Hepatic stellate cell (primary cell): ENCODE results near the gene KCNN3.

Experiments used
- DNase-seq: peaks from one replicate; pipeline ENCODE4 v3.0.0; 2011; ENCODE audit warnings: low spot score

Gene KCNN3

DNA sequence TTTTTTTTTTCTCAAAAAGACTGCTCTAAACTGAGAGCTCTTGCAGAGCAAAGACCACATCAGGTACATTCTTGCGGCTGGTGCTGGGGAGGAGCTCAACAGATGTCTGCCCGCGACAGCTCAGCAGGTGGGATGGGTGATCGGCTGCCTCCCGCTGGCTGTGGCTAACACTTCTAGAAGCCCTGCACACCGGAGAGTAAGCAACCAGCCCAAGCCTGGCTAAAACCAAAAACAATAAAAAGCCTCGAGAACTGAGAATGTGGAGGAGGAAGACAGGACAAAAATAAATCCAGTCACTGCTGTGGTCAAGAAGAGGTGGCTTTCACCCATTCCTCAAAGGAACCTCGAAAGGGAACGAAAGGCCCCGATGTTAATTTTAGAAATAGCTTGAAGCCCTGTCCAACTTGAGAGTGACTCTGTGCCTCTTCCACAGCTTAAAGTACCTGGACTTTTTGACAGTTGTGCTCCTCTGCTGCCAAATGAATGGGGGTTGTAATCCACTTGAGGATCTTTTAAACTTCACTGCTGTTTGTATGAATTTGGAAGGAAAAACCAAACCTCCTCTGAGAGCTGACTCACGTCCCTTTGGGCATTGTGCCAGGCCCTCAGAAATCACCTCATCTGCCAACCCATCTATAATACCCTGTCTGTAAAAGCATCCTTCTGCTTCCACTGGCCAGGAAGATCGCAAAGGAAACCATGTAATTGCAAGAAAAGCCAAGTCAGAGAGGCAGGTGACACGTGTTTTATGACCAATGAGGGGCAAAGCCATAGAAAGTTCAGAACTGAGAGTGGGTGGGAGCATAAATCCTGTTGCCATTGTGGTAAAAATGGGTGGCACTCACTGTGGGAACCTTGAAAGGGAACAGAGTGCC is 78.6 kb downstream of the KCNN3 start:
- no peak for DNase-seq

DNA sequence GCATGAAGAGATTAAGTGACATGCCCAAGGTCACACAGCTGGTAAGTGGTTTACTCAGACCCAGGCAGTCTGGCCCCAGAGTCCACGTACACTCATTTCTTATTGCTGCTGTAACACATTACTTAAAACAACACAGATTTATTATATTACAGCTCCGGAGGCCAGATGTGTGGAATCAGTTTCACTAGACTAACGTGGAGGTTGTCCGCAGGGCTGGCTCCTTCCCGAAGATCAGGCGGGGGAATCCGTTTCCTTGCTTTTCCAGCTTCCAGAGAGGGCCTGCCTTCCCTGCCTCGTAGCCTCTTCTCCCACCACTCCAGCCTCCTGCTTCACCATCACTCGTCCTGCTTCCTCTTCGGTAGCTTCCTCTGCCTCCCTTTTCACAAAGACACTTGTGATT is 81.2 kb downstream of the KCNN3 start:
- no peak for DNase-seq

DNA sequence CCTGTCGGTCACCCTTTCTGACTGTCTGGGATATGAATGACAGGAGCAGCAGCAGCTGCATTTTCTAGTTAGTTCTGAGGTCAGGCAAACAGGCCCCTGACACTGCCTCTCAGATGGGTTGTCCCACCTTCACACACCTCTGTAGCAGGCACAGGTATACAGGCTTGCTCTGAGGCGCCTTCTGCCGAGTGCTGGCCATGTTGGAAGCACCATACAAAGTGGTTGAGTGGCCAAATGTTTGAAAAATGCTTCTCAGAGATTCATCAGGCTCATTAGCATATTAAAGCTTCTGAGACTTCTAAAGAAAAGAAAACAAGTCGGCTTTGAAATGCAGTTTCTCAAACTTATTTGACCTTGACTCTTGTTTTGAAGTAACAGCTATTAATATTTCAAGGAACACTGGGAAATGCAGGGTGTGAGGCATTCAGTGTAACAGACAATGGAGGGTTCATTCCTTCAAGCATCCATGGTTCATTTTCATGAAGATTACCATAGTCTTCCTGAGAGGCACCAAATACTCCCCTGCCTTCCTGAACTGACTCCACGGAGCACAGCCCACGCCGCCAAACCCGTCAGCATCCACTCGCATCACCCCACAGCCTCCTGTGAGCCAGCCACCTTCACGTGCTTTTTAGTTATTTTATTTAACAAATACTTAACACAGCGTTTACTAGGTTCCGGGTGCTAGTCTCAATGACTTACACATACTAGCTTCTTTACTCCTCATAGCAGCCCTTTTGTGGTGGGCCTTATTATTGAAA is 81.8 kb downstream of the KCNN3 start:
- DNase-seq, result no peak

DNA sequence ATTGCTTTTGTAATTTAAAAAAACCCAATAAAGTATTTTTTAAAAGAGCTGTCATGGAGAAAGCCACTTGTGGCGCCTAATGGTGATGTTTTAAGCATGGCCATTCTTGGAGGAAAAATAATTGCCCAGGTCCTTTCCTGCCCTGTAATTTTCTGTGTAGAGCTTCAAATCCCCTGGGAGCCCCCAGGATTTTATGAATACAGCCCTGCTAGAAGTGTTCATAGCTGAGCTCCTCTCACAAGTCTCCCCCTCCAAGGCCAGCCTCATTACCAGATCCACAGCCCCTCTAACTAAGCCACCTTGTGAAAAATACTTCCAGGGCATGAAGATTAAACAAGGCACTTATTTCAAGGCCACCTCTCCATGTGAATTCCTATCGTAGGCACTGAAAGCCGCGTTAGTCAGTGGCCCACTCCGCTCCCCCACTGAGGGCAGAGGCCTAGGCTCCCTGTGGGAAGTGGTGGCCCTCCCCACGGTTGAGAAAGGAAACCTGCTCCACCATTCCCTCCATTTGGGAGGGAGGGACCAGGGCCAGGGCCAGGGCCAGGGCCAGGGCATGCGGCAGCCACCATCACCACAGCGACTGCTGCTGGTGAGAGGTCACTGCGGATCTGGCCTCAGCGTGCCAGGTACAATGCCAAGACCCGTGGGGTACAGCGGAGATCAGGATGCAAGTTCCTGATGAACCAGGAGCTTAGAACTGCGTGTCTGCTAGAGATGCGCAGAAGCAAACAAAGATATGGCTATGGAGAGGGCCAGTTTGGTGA is 83.1 kb downstream of the KCNN3 start:
- DNase-seq, result no peak

DNA sequence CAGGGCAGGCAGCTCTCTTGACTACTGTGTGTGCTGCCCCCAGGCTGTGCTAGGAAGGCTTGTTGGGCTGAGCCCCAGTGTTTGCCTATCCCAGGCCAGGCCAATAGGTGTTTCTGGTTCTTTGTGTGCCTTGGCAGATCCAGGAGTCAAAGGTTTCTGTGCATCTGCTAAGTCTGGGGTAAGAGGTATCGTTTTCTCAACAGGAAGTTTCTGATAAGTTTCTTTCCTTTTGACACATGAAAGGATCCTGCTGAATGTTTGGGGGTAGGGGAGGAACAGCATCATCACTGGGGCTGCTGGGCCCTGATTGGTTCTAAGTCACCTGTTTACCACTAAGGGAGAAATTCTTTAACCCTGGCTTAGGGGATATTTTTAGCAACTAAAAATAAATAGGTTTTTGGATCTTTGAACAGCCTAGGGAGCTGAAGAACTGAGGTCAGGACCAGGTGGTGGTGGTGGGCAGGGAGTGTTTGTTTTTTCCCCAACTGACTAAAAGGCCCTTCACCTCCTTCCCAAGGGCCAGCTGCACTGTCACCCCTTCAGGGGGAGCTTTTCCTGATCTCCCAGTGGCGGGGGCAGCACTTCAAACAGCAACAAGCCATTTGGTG is 85.1 kb downstream of the KCNN3 start:
- no peak for DNase-seq

DNA sequence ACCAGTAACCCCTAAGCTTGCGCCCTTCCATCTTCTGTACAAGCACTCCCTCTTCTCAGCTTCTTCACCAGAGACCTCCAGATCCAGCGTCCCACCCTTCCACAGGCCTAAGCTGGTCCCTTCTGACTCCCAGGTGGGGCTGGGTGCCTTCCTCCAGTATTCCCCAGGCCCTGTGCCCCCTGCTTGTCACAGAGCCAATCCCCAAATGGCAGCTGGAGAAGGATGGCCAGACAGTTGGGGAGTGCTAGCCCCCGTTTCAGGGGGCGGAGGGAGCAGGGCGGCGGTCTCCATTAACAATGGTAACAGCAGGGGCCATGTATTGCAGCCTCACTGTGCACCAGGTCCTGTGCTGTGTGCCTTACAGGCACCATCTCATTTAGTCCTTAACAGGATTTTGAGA is 85.7 kb downstream of the KCNN3 start:
- no peak for DNase-seq

DNA sequence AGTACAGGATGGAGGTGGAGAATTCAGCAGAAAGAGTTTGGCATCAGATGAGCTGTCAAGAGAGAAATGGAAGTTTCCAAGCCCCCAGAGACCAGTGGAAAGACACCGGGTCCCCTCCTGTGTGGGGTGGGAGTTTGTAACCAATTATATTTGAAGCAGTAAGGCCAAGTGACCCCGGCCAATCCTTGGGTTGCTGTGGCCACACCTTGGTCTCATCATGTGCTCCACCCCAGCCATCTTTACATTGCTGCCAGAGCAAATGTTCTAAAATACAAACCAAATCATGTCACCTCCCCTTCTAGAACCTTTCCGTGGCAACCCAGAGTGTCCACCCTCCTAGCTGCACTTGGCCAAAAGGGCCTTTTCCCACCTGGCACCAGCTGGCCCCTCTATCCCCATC is 86.1 kb downstream of the KCNN3 start:
- no peak for DNase-seq

DNA sequence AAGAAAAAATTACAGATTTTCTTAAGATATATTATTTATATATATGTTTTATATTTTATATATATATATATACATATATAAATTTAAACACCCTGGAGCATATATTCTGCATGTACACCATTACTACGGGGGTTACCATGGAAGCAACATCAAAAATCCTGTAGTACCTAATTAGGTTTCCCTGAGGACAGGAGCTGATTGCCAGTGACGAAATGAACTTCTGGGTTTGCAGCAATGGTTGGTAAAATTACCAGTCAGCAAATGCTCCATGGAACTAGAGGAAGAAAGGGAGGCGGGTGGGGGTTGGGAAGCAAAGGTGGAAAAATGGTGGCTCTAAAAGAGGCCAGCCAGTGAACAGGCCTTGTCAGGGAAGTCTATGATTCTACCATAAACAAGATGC is 89.5 kb downstream of the KCNN3 start:
- no peak for DNase-seq

DNA sequence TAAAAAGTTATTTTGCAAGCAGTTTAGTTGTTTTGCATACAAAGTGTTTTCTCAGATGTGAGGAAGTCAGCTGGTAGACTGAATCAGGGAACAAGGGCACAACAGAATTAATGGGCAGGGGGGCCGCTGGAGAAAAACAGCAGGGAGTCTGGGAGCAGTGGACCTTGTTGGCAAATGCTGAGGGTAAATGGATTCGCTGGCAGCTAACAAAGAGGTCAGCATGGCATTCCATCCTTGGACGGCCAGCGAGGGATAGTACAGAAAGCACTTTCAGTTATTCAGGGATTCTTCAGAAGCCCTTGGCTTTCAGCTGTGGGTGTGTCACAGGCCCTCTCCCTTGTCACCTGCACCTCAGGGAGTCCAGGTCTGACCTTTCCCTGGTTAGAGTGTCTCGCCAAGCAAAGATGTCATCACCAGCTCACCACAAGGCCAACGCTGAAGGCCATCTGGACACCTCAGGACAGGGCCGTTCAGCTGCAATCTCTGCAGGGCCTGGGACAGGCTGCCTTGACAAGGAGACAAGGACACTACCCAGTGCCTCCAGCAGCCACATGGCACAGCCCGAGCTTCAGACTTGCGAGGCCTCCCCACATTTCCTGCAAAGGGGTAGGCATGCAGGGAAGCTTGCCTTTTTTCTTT is 90.4 kb downstream of the KCNN3 start:
- DNase-seq, result no peak

DNA sequence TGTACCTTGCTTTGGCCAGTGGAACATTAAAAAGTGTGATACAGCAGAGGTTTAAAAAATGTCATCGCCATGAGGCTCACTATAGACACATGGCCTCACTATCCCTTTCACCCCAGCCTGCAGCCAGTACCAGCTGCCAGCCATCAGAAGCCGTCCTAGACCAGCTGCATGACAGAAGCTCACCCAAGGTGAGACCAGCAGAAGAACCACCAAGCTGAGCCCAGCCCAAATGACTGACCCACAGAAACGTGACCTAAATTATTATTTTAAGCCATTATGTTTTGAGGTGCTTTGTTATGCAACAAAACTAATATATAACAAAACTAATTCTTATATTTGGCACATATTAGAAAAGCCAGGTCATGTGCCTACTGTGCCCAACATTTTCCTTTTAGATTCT is 91.1 kb downstream of the KCNN3 start:
- no peak for DNase-seq

DNA sequence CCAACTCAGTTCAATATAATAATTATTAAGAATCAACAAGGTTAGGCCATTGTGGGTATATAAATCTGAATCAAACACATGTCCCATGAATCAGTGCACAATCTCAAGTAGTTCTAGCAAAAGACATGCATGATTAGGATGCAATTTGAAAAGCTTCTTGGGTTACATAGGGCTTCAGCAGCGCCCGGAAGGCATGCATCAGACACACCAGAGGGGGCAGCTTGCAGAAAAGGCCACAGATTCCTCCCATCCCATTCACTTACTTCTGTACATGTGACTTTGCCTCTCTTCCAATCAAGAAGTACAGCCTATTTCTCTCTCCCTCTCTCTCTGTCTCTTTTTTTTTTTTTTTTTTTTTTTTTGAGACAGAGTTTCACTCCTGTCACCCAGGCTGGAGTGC is 91.8 kb downstream of the KCNN3 start:
- no peak for DNase-seq

DNA sequence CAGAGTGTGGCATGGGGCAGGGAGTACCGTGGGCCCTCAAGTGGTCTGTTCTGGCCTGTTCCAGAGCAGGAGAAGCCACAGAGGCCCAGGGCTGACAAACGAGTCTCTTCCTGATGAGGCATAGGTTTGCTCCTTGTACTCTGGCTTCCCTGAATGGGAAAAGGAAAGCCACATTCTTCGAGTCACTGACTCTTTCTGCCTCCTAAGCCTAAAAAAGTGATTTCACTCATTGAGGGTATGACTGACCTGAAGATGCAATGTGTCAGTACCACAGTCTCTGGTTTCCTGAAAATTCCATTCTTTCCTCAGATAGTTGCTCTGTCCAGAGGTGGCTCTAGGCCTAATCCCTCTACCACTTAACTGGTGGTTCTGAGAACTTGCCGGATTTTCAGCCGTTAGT is 92.3 kb downstream of the KCNN3 start:
- DNase-seq, result no peak

DNA sequence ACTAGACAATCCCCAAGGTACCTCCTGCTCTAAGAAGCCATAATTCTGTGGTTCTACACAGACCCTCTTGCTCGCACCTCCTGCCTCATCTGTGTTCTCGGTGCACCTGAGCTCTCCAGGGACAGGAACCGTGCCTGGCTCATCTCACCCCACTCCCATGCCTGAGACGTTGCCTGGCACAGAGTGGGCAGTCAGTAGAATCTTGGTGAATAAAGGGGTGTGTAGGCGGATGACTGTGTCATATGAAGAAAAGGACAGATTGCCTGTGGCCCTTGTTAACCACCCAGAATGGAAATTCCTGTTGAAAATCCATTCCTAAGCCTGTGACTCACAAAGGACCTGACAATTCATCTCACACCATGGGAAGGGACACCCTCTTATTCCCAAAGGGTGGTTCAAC is 92.9 kb downstream of the KCNN3 start:
- no peak for DNase-seq

DNA sequence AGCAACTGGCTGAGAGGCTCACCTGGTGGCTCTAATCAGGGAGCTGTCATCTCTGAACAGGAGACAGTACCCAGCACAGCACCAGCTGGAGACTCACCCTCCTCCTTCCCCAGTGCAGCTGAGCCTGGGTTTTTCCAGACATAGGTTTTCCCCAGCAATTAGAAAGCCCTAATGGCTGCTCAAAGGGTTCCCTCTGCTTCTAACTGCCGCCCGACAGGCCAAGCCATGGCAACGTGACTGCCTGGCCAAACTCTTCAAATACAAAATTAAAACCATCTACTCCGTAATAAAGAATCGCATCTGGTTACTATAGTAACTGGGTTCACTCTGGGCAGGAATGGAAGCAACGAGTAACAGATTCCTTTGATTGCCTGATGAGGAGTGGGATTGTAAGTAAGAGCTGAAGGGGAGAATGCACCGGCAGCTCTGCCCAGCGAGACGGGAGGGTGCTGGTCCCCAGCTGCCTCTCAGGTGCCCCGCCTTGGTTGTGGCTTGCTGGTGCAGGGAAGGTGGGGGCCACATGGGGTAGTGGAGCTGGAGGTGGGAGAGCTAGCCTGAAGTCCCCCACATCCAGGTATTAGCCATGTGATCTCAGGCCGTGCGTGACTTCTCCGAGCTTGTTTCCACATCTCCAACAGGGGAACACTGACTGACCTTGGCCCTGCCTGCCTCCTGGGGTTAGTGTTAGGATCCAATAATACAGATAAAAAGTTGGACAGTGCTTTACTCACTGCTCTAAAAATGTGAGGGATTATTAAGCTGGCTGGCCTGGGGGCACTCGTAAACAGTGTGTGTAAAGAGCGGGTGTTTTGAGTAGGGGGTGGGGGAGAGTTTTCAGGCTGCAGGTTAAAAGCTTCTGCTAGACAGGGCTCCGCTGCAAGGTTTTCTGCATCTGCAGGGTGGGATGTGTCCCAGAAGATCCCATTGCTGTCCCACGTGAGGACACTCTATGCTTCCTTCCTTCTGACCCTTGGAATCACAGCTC is 94.2 kb downstream of the KCNN3 start:
- no peak for DNase-seq

DNA sequence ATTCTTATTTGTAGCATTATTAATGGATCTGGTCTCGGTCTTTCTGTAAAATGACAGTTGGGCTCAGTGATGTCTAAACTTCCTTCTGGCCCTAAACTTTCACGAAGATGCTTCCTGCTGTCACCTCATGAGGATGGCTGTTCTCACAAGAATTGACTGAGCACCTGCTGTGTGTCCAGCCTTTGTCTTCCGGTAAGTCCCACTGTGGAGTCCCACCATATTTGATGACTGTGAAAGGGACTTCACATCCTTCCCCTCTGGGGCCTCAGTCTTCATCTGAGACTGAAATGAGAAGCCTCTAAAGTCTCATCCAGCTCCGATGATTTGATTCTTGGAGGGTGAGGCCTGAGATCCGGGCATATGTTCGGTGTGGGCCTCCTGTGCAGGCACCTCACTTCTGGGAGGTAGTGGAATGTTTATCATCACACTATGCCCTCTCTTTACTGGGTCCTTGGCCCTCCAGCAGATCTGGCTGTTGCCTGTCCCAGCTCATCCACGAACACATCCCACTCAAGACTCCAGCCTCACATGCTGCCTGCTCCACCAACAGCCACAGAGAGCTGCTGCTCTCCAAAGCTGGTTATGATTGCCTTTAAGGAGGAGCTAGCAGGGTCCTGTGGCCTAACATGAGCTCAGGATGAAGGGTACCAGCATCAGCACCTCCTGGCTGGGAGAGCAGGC is 95.8 kb downstream of the KCNN3 start:
- no peak for DNase-seq

DNA sequence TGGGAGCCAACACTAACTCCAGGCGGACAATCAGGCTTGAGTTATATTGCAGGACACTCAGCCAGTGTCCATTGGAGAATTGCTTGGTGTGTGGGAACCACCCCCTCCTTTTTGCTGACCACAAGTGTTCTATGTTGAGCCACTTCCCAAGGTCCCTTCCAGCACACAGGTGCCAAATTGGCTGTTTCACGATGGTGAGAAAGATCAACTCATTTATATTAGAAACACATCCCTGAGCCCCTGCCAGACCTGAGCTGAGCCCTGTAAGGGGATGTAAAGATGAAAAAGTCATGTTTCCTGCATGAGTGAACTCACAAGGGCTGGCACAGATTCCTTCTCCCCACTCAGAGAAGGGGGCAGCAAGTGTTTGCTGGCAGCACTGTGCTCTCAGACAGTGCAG is 96.5 kb downstream of the KCNN3 start:
- DNase-seq, result no peak

DNA sequence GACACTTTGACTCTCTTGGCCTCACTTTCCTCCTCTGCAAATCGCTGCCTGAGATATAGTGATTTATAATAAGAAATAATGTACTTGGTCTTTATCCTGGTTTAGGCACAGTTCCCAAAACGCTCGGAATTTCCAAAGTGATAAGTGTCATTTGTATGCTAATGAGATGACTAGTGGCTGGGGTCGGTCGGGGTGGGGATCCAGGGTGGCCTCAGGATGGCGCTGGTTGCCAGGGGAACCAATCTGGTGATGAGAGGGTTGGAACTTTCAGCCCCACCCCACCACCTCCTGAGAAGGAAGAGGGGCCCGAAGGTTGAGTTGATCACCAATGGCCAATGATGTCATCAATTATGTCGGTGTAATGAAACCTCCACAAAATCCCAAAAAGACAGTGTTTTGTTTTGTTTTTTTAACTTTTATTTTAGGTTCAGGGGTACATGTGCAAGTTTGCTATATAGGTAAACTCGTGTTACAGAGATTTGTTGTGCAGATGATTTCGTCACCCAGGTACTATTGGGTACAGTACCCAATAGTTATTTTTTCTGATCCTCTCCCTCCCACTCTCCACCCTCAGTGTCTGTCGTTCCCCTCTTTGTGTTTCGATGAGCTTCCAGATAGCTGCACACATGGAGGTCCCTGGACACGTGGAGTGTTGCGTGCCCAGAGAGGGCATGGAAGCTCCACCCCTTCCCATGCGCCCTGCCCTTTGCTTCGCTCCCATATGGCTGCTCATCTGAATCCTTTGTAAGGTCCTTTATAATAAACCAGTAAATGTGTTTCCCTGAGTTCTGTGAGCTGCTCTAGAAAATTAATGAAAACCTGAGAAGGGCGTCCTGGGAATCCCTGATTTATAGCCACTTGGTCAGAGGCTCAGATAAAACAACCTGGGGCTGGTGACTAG is 97.2 kb downstream of the KCNN3 start:
- no peak for DNase-seq

DNA sequence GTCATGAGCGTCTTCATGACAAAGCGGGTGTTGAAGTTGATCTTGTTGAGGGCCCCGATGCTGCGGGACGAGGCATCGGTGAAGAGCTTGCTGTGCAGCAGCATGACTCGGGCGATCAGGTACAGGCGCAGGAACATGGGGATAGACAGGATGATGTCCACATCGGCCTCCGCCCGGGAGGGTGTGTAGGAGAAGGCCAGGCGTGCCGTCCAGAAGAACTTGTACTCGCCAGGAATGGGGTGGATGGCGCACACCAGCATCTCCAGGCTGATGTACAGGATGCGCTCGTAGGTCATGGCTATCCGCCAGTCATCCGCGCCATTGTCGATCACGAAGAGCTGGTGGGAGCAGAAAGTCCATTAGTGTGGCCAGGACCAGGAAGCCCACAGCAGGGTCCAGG is 98.0 kb downstream of the KCNN3 start:
- DNase-seq, result no peak
